Thoracic aorta (tissue), 2 donors: Measurements from ENCODE around the gene FBXO15. TPM values are rescaled to one million over a fixed set of nuclear protein-coding genes. Genes with fewer than 3 reads are reported as not detected.

Experiments used
- ATAC-seq: fragments of 150-250 bp; one replicate; pipeline ENCODE4 v1.8.0; 2017; ENCODE audit warnings: low read depth; ENCODE audit not compliant: insufficient number of reproducible peaks, low FRiP score
- DNase-seq: peaks from one replicate; pipeline ENCODE4 v3.0.0-alpha.2; 2020; ENCODE audit warnings: low spot score
- H3K27ac ChIP-seq, 2 donors: fragments of 200-600 bp; sonication (generic); 1 replicate in 1 of 2; 2 replicates in 1 of 2; pipeline ENCODE4 v1.5.1; 2016; ENCODE audit warnings: mild to moderate bottlenecking in 2 of 2, moderate library complexity in 2 of 2
- H3K27me3 ChIP-seq: fragments of 200-600 bp; sonication (generic); replicated peaks from 2 replicates; pipeline ENCODE4 v1.6.0; 2016; ENCODE audit warnings: mild to moderate bottlenecking; ENCODE audit not compliant: insufficient read depth
- H3K36me3 ChIP-seq: fragments of 200-600 bp; sonication (generic); one replicate; pipeline ENCODE4 v1.5.1; 2016
- H3K4me1 ChIP-seq, 2 donors: fragments of 200-600 bp; sonication (generic); 1 replicate in 1 of 2; 2 replicates in 1 of 2; pipeline versions ENCODE4 v1.5.1 to v1.6.0; 2016; ENCODE audit warnings: low read depth in 2 of 2, mild to moderate bottlenecking in 1 of 2; ENCODE audit not compliant: control insufficient read depth in 1 of 2
- H3K4me3 ChIP-seq: fragments of 200-600 bp; sonication (generic); 2 replicates; pipeline ENCODE4 v1.5.1; 2016; ENCODE audit warnings: mild to moderate bottlenecking
- H3K9me3 ChIP-seq: fragments of 200-600 bp; sonication (generic); 2 replicates; pipeline ENCODE4 v1.5.1; 2016
- CTCF ChIP-seq: fragments of 200-600 bp; sonication (generic); IDR thresholded peaks from one replicate; pipeline ENCODE4 v1.5.1; 2019; ENCODE audit warnings: antibody characterized with exemption
- total RNA-seq, 2 donors: library from RNA; depleted of rRNA; stranded (reverse); fragments of >200 nt; gene quantifications; one replicate each; pipeline versions ENCODE4 v1.1.0 to v1.2.3, GENCODE V29; 2016

FBXO15 gene
- total RNA-seq, 2 donors from 2014 or later, result 1.8 TPM; not detected in 1

- no peak for TF ChIP-seq CTCF
- H3K4me3 ChIP-seq, result no peak overlapping the region
- no peaks in the 10 kb centered on the region for H3K9me3 ChIP-seq
- ATAC-seq (no peak), DNase-seq (no peak)
- no peaks in the 10 kb centered on the region for H3K4me1 ChIP-seq
- H3K27me3 ChIP-seq, result no peaks in the 10 kb centered on the region
- H3K27ac ChIP-seq, result no peak overlapping the region
- no peaks in the 10 kb centered on the region for H3K36me3 ChIP-seq
Measured at GRCh38 chr18:74190086-74190485, 42.5 kb upstream of the FBXO15 start.

- Histone ChIP-seq H3K27ac (no peak overlapping the region), H3K9me3 (no peaks in the 10 kb centered on the region), H3K4me1 (no peaks in the 10 kb centered on the region), H3K36me3 (no peaks in the 10 kb centered on the region), H3K4me3 (no peak overlapping the region), H3K27me3 (no peaks in the 10 kb centered on the region)
- TF ChIP-seq CTCF, result no peak
- ATAC-seq (no peak), DNase-seq (no peak)
Measured at GRCh38 chr18:74186661-74187060, 39.0 kb upstream of the FBXO15 start.

GRCh38 chr18:74185860-74186259 lies 38.2 kb upstream of the FBXO15 start:
- no peak for DNase-seq
- no peaks in the 10 kb centered on the region for H3K4me1 ChIP-seq

GRCh38 chr18:74184875-74185274 lies 37.2 kb upstream of the FBXO15 start:
- no peaks in the 10 kb centered on the region for H3K9me3 ChIP-seq
- ATAC-seq (no peak), DNase-seq (no peak)
- no peak for TF ChIP-seq CTCF
- no peaks in the 10 kb centered on the region for H3K36me3 ChIP-seq
- H3K27ac ChIP-seq, result no peak overlapping the region
- H3K27me3 ChIP-seq, result no peaks in the 10 kb centered on the region
- no peak overlapping the region for H3K4me3 ChIP-seq
- H3K4me1 ChIP-seq, result no peaks in the 10 kb centered on the region

More at GRCh38 chr18:74185860-74186259, 38.2 kb upstream of the FBXO15 start:
- ATAC-seq, result no peak
- H3K4me3 ChIP-seq, result no peak overlapping the region
- H3K9me3 ChIP-seq, result no peaks in the 10 kb centered on the region
- no peaks in the 10 kb centered on the region for H3K27me3 ChIP-seq
- H3K27ac ChIP-seq, result no peak overlapping the region
- no peaks in the 10 kb centered on the region for H3K36me3 ChIP-seq
- no peak for TF ChIP-seq CTCF

- ATAC-seq, result no peak
- DNase-seq, result no peak
- no peaks in the 10 kb centered on the region for H3K9me3 ChIP-seq
- H3K36me3 ChIP-seq, result no peaks in the 10 kb centered on the region
- H3K27me3 ChIP-seq, result no peaks in the 10 kb centered on the region
- H3K27ac ChIP-seq, result no peak overlapping the region
- no peak for TF ChIP-seq CTCF
- H3K4me1 ChIP-seq, result no peaks in the 10 kb centered on the region
- H3K4me3 ChIP-seq, result no peak overlapping the region
Measured at GRCh38 chr18:74183130-74183529, 35.5 kb upstream of the FBXO15 start.
